GM18909 (cell line): ENCODE results near the gene CYFIP1.

ENCODE experiments used
- ATAC-seq: cut with Tn5 transposase; IDR thresholded peaks from one replicate; pipeline ENCODE4 v1.9.1; 2021; ENCODE audit warnings: mild to moderate bottlenecking; ENCODE audit not compliant: unreplicated experiment, poor library complexity

The CYFIP1 gene

GRCh38 chr15:22925875-22926274, 54.3 kb downstream of the CYFIP1 start:
- no peak for ATAC-seq

DNA sequence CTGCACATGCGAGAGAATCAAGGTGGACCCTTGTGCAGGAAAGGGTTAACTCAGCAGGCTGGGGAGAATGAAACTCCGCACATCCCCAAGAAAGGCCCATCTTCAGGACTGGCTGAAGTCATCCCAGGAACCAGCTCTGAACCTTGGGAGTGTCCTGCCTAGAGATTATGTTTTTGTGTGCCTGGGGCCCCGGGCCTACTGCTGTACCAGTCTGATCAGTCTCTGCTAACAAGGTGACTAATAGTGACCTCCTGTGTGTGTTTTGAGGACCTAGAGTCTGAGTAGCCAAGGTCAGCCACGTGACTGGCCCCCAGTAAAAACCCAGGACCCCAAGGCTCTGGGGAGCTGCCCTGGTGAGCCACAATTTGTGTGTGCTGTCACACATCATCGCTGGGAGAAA, 58.2 kb downstream of the CYFIP1 start:
- no peak for ATAC-seq

DNA sequence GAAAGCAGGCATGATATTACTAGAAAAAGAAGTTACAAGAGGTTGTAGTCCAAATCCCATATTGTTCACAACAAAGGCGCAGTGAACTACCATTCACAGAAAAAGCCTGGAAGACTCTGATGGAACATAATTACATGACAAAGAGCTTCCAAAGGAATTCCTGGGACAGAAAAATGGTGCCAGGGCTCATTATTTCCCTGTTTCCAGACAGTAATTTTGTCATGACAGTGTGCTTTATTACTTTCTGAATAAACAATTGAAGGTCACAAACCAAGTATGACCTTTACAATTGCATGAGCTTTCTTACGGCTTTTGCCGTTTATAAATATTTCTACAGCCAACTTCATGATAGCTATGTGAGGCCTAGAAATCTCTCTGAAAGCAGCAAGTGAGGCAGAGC, 61.0 kb downstream of the CYFIP1 start:
- no peak for ATAC-seq

DNA sequence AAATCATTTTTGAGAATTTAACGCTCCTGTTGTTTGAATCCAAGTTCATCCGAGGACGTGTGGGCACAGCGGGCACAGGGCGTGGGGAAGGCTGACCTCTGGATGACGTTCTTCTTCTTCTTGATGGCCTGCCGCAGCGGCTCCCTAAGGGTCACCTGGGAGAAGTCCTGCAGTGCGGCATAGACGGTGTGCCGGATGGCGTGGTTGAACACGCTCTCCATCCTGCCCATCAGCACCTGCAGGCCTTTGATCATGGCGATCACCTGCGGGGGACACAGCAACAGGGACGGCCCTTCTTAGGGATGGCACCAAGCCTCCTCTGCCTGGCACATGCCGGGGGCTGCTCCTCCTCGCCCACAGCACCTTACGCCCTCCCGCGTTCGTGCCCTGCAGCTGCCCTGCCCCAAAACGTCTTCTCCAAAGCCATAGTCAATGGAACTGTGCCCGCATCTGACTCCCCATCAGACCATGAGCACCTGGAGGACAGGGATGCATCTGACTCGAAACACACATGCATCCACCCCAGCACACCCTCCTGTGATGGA, 61.5 kb downstream of the CYFIP1 start:
- no peak for ATAC-seq

DNA sequence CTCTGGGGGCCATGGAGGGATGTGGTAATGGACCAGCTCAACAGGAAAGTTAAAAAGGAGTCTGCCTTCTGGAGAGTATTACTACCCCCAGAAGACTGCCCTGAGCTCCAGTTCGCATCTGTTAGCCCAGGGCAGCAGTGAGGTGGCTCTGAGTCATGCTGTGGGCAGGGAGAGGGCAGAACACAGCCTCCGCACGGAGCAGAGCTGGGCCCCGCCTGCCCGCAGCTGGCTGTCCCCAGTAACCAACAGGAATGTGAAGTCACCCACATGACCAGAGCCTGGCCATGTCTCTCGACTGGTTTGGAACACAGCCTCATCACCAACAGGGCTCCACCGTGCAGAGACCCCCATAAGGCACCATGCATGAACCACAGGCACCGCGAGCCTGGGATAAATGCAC, 62.1 kb downstream of the CYFIP1 start:
- ATAC-seq, result no peak

GRCh38 chr15:22917556-22917955, 62.6 kb downstream of the CYFIP1 start:
- no peak for ATAC-seq

- no peak for ATAC-seq
Observed at GRCh38 chr15:22916606-22917350, 63.4 kb downstream of the CYFIP1 start.

DNA sequence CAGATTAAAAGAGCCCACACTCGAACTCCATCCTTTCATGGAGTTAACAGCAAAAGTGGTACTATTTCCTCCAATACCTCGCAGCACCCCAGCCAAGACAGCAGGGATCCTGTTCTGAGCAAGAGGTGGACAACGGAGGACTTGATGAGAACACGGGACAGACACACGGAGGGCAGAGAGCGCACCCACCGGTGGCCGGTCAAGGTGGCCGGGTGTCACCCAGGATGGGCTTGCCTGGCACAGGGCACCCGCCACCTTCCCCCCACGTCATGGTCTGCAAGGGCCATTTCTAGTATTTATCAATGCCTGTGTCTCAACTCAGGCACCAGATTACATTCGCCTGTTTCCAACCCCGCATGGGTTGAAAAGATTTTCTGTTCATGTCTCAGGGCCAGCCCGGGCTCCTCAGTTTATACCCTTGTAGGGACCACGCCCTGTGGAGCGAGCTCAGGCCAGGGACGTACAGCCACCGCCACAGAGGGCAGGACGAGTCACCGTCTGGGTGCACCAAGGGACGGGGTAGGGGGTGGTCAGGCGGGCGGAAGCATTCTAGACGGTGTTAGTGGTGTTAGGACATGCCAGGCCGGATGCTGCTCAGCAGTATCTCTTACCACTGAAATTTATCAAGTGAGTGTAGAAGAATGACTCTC, 64.2 kb downstream of the CYFIP1 start:
- ATAC-seq, result no peak

DNA sequence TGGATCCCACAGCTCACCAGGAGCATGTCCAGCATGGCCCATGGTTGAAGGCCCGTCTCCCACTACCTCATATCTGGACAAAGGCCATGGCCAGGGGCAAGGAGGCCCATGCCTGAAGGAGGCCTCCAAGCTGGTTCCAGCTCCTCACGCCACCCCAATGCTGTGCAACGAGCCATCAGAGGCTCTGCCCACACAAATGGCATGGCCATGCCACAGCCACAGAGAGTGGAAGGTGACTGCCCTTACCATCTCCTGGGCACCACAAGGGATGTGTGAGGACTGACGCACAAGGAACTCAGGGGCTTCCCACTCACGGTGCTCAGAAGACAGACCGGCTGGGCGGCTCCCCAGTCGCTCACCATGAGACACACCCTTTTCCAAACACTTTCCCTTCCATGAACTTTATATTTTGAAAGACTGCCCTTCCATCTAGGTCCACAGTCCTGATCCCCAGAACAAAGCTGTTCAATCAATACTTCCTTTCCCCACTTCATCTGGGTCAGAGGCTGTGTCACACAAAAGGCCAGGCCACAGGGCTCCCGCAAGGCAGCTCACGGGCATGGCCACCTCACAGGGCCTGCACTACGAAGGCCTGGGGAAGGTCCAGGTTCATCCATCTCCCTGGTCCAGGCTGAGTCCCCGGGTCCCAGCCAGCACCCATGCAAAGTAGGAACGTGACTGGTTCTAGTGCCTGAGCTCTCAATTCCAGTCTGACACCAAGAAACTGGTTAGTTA, 66.4 kb downstream of the CYFIP1 start:
- ATAC-seq, result no peak

- ATAC-seq, result no peak
Observed at GRCh38 chr15:22912256-22912655, 67.9 kb downstream of the CYFIP1 start.

DNA sequence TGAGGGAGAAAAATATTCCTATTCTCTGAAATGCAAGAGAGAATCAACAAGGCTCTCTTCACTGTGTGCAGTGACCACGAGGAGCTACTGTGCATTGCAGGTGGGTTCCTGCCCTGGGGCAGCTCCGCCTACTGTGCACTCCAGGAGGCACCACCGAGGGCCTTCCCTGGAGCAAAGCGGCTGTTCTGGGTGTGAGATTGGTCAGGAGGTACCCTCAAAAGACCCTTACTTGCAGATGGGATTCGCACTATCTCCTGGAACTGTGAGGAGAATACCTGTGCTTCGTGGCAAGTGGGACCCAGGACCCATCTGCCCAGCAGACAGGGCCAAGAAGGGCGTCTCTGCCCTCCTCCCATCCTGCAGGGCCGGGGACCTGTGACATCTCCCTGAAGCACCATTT, 68.9 kb downstream of the CYFIP1 start:
- ATAC-seq, result no peak

GRCh38 chr15:22908830-22909229, 71.3 kb downstream of the CYFIP1 start:
- ATAC-seq, result no peak

DNA sequence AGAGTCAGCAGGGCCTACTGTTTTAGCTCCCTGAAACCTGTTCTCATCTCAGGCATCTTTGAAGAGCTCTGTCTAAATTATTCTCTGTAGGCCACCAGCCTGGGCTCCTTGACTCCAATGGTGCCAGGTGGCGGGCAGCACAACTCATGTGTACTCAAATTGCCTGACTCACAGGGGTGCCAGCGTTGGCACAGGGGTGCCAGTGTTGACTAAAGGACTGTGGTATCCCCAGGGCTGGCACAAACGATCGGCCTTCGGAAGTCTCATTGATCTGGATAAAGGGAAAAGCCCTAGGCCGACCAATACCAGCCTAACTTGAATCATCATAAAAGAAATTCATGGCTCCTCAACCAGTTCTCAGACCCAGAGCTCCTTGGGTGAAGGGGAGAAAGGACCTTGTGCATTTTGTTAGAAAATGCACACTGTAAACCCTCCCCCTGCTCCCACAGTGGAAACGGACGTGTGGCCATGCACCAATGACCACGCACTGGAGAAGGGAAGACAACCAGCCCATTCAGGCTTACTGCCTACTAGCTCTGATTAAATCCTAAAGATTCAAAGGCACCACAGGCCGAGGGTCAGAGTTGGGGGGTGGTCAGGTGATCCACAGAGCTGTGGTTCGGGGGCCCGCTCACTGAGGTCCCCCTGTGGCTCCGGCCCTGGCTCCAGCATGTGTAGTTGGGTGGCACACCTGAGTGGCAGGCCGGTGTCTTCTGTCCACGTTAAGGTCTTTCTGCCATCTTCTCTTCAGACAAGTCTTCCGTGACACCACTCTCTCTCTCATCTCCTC, 72.8 kb downstream of the CYFIP1 start:
- ATAC-seq, result no peak

- no peak for ATAC-seq
Observed at GRCh38 chr15:22904736-22905135, 75.4 kb downstream of the CYFIP1 start.

- ATAC-seq, result no peak
Observed at GRCh38 chr15:22903961-22904534, 76.1 kb downstream of the CYFIP1 start.

DNA sequence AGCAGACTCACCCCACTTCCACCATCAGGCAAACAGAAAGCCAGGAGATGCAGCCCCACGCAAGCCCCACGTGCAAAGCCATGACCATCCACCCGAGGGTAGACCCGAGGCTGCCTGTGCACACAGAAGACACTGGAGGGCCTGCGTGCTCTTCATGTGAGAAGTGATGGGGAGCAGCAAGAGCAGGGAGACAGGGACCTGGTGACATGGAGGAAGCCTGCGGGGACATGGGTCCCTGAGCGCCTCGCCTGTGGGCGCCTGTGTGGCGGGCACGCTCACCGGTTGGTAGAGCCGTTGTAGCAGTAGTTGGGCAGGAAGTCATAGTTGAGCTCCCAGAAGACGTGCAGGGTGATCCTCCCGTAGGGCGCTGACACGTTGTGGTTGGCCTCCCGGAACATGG, 76.7 kb downstream of the CYFIP1 start:
- ATAC-seq, result no peak

GRCh38 chr15:22902981-22903380, 77.2 kb downstream of the CYFIP1 start:
- no peak for ATAC-seq

GRCh38 chr15:22902578-22902977, 77.6 kb downstream of the CYFIP1 start:
- ATAC-seq, result no peak

DNA sequence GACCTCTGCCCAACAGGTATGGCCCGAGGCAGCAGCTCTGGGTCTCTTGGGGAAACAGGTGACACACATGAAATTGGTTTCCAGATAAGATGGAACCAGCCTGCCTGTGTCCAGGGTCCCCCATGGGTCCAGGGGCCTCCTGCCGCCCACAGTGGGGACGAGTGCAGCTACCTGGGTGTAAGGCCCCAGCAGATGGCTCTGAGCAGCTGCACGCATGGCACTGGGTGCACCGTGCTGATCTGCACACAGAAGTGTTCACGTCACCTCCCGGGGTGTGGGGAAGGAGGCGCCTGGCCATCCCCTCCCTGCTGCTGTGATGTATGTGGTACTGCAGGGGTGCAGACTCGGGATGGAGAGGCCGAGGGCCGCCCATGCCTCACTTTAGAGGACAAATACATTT, 78.1 kb downstream of the CYFIP1 start:
- no peak for ATAC-seq
